ENCODE results near the gene CAP1.

The CAP1 gene

GRCh38 chr1:40102038-40102437 lies 61.5 kb downstream of the CAP1 start:
- DNase-seq, result no peak

GRCh38 chr1:40102896-40103295 lies 62.4 kb downstream of the CAP1 start:
- DNase-seq, result no peak

GRCh38 chr1:40105028-40105427 lies 64.5 kb downstream of the CAP1 start:
- no peak for DNase-seq

- no peak for DNase-seq
These were observed 66.9 kb downstream of the CAP1 start for GRCh38 chr1:40107290-40107959.

GRCh38 chr1:40110389-40110788 lies 69.9 kb downstream of the CAP1 start:
- DNase-seq, result no peak

GRCh38 chr1:40114400-40114799 lies 73.9 kb downstream of the CAP1 start:
- no peak for DNase-seq

GRCh38 chr1:40120128-40120527 lies 79.6 kb downstream of the CAP1 start:
- DNase-seq, result no peak

Measured in NCI-H2107 (cell line).